Esophagus (tissue), 2 donors: ENCODE data around the gene MYO6. TPM values are rescaled to one million over a fixed set of nuclear protein-coding genes. Genes with fewer than 3 reads are reported as not detected.

Experiments
- H3K27ac ChIP-seq, 2 donors: one replicate each; pipeline ENCODE4 v1.5.1; 2013; ENCODE audit warnings: low read depth in 2 of 2, mild to moderate bottlenecking in 2 of 2, inconsistent platforms in 1 of 2, low read length in 1 of 2, moderate library complexity in 1 of 2
- H3K27me3 ChIP-seq, 2 donors: one replicate each; pipeline ENCODE4 v1.6.1; 2013; ENCODE audit warnings: low read length in 2 of 2, control low read depth in 1 of 2, mild to moderate bottlenecking in 1 of 2; ENCODE audit not compliant: insufficient read depth in 2 of 2, control insufficient read depth in 1 of 2
- H3K36me3 ChIP-seq, 2 donors: one replicate each; pipeline ENCODE4 v1.6.1; 2013; ENCODE audit warnings: low read length in 1 of 2; ENCODE audit not compliant: control insufficient read depth in 2 of 2, insufficient read depth in 2 of 2
- H3K4me1 ChIP-seq, 2 donors: one replicate each; pipeline ENCODE4 v1.6.1; 2013; ENCODE audit warnings: low read length in 1 of 2; ENCODE audit not compliant: control insufficient read depth in 2 of 2, insufficient read depth in 2 of 2
- H3K4me3 ChIP-seq, 2 donors: one replicate each; pipeline ENCODE4 v1.5.1; 2013; ENCODE audit warnings: low read length in 2 of 2, mild to moderate bottlenecking in 2 of 2, low read depth in 1 of 2, moderate library complexity in 1 of 2
- H3K9me3 ChIP-seq, 2 donors: one replicate each; pipeline ENCODE4 v1.6.1; 2013; ENCODE audit warnings: mild to moderate bottlenecking in 2 of 2, low read depth in 1 of 2, low read length in 1 of 2, moderate library complexity in 1 of 2; ENCODE audit not compliant: control insufficient read depth in 2 of 2, insufficient read depth in 1 of 2
- WGBS, 2 donors: extraction: QIAGEN DNeasy Blood & Tissue Kit; methylation state at CpG; one replicate each; pipeline ENCODE4 v1.1.7; 2013; 5-methylcytosine and 5-hydroxymethylcytosine counted together
- polyA plus RNA-seq, 2 donors: library from polyadenylated mRNA; stranded (reverse); fragments of 200-250 nt; gene quantifications; one replicate each; pipeline ENCODE4 v1.2.3, GENCODE V29; 2013
- donor health status: healthy with polysubstance abuse.
- donor health status: Bipolar disorder and iron deficiency.

The MYO6 gene
- polyA plus RNA-seq, 2 donors: 26.8 to 53.1 TPM

DNA sequence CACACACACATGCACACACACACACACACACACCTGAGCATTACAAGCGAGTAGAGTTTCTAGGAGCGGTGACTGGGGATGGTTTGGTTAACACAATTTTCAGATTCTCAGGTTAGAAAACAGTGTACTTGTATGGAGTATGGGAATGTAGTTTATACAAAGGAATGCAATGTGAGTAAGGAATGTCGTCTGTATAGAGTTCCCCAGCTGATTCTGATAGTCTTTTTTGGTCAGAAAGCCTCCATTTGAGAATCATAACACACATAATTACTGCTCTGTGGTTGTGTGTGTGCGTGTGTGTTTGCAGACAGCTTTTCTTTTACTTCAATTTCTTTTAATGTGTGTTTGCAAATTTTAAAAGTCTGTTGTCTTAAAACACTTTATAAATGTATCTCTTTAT is 93.2 kb downstream of the MYO6 start:
- H3K27me3 ChIP-seq: no peaks in the 10 kb centered on the region
- H3K27ac ChIP-seq: no peak overlapping the region
- H3K36me3 ChIP-seq: peaks cover 0 to 2% of the 10 kb centered on the region in 2 donors
- no peaks in the 10 kb centered on the region for H3K9me3 ChIP-seq
- H3K4me3 ChIP-seq: no peak overlapping the region
- no peaks in the 10 kb centered on the region for H3K4me1 ChIP-seq
- WGBS, 2 donors: 88 to 89% methylated on average over 4 of the region's 4 CpGs

DNA sequence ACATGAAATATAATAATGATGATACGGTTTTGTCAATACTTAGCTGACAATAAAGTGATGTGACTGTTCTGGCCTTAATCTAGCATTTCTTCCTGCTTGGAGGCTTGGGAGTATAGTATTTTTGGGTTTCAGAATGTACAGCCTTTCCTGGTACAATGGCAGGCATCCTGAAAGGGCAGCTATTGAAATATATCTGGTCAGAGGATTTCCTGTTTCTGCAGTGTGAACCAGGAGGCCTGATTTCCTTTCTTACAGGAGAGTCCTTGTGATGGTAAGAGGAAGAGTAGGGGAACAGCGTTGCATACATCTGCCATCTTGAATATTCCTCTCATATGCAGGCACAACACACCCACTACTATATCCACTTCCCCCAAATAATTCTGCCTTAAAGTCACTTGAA is 93.7 kb downstream of the MYO6 start:
- peaks cover 0 to 2% of the 10 kb centered on the region in 2 donors for H3K36me3 ChIP-seq
- no peaks in the 10 kb centered on the region for H3K27me3 ChIP-seq
- H3K4me3 ChIP-seq: no peak overlapping the region
- no peak overlapping the region for H3K27ac ChIP-seq
- no peaks in the 10 kb centered on the region for H3K4me1 ChIP-seq
- H3K9me3 ChIP-seq: no peaks in the 10 kb centered on the region
- 80 to 85% methylated on average over 2 of the region's 2 CpGs for WGBS, 2 donors

DNA sequence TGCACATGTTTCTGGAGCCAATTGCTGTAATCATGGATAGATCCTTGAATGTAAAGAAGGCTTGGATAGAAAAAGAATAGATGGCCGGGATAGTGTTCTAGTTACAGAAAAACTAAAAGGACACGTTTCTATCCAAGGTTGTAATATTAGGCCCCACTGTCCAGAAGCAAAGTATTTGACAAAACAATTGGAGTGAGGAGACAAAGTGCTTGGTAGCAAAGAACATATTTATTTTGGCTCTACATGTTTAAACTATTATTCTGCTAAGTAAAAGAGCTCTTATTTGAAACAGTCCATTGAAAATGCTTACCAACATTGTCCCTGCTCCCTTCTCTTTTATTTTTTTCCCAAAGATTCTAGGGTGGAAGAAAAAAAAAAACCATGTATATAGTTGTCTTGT is 94.4 kb downstream of the MYO6 start:
- Histone ChIP-seq H3K27ac (no peak overlapping the region), H3K36me3 (peaks cover 0 to 2% of the 10 kb centered on the region in 2 donors), H3K4me1 (no peaks in the 10 kb centered on the region), H3K4me3 (no peak overlapping the region), H3K27me3 (no peaks in the 10 kb centered on the region), H3K9me3 (no peaks in the 10 kb centered on the region)
- WGBS, 2 donors: 64 to 69% methylated on average over 2 of the region's 2 CpGs

DNA sequence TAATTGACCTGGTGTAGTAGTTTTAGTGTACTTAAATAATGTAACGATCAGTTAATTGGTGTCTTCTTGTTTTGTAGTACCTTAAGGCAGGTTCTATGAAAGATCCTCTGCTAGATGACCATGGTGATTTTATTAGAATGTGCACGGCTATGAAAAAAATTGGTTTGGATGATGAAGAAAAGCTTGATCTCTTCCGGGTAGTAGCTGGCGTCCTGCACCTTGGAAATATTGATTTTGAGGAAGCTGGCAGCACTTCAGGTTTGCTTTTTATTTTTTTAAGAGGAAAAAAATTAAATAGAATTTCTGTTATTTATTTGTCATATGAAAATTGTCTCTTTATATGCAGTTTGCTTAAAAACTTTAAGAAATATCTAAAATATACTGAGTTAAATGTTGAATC is 99.2 kb downstream of the MYO6 start:
- Histone ChIP-seq H3K9me3 (no peaks in the 10 kb centered on the region), H3K27me3 (no peaks in the 10 kb centered on the region), H3K4me3 (no peak overlapping the region), H3K27ac (no peak overlapping the region), H3K4me1 (no peaks in the 10 kb centered on the region), H3K36me3 (no peaks in the 10 kb centered on the region)
- 77 to 89% methylated on average over 4 of the region's 4 CpGs for WGBS, 2 donors

DNA sequence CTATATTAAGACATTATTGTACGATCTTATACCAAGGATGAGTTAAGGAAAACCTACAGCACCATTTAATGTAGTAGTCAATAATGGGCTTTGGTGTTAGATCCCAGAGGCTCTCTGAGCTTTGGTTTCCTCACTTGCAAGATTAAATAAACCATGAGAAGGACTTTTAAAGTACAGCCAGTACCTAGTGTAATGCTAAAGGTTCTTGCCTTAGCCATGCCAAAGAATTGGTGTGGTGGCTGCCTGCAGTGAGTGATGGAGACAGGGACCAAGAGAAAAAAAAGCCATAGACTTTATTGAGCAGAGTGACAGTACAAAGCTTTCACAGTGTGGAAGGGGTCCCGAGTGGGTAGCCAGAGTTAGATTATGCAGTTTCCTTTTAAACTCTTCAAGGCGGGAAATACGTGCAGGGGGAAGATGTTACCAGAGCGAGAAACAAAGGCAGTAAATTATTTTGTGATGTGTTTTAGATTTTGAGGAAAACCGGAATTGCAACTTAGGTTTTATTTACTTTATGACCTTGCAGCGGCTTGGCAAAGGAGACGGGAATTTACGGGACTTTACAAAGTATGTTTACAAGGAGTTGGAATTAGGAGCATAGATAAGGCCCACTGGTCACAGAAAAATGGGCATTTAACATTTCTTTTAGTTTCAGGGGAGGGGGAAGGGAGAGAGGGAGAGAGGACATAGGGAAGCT is 100.4 kb downstream of the MYO6 start:
- H3K4me3 ChIP-seq: no peak overlapping the region
- H3K27ac ChIP-seq: no peak overlapping the region
- no peaks in the 10 kb centered on the region for H3K27me3 ChIP-seq
- WGBS, 2 donors: 35 to 42% methylated on average over 9 of the region's 9 CpGs
- no peaks in the 10 kb centered on the region for H3K36me3 ChIP-seq
- no peaks in the 10 kb centered on the region for H3K4me1 ChIP-seq
- H3K9me3 ChIP-seq: no peaks in the 10 kb centered on the region

DNA sequence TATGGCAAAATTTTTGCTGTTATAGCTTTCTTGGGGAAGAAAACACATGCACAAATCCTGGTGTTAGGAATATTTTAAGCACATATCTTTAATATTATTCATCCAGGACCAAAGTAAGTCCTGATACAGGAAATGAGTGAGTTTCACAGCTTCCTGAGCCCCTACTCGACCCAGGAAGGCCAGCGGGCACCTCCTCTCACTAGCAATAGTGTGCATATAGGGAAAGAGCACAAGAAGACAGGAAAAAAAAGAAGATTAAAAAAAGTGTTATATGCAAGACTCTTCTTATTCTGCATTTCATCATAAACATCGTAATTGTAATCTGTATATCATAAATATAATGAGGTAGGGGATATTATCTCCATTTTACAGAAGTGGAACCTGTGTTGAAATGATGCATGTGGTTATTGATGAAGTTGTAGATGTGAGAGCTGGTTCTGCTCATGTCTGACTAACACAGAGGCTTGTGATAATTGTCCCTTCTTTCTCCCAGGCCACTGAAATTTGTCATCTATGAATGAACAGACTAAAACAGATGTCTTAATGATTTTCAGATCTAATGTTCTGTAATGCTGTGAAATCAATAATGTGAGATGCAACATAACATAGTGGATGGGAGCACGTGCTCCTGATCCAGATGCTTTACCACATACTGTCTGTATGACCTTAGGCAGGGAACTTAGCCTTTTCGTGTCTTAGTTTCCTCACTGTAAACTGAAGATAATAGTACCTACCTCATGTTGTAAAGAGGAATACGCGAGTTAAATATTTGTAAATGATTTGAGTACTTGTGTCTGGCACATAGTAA is 101.2 kb downstream of the MYO6 start:
- Histone ChIP-seq H3K36me3 (no peaks in the 10 kb centered on the region), H3K4me1 (no peaks in the 10 kb centered on the region), H3K27me3 (no peaks in the 10 kb centered on the region), H3K4me3 (no peak overlapping the region), H3K27ac (no peak overlapping the region), H3K9me3 (no peaks in the 10 kb centered on the region)
- WGBS, 2 donors: 69 to 78% methylated on average over 7 of the region's 7 CpGs

DNA sequence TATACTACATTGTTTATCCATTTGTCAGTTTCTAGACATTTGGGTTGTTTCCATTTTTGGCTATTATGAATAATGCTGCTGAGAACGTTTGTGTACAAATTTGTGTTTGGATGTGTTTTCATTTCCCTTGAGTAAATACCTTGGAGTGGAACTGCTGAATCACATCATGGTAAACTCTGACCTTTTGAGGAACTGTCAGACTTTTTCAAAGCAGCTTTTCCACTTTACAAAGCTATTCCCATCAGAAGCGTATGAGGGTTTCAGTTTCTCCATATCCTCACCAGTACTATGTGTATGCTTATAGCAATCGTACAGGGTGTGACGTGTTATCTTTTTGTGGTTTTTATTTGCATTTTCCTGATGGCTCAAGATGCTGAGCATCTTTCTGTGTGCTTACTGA is 103.7 kb downstream of the MYO6 start:
- H3K27ac ChIP-seq: no peak overlapping the region
- no peak overlapping the region for H3K4me3 ChIP-seq
- WGBS, 2 donors: 59 to 66% methylated on average over 4 of the region's 4 CpGs
- H3K4me1 ChIP-seq: no peaks in the 10 kb centered on the region
- no peaks in the 10 kb centered on the region for H3K27me3 ChIP-seq
- no peaks in the 10 kb centered on the region for H3K9me3 ChIP-seq
- H3K36me3 ChIP-seq: peaks cover 0 to 2% of the 10 kb centered on the region in 2 donors

DNA sequence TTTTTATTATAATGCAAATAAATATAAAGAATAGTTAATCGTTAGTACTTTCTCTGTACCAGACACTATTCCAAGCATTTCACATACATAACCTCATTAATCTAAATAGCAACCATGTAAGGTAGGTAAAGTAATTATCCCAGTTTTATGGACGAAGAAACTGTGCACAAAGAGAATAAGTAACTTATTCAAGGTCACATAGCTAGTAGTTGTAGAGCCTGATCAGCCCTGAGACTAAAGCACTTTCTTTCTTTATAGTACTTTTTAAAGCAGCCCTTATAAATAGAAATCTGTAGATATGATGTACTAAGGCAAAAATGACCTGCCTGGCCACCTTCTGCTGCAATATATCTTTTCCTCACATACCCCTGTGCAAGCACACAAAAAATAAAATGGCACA is 104.8 kb downstream of the MYO6 start:
- Histone ChIP-seq H3K9me3 (no peaks in the 10 kb centered on the region), H3K4me1 (no peaks in the 10 kb centered on the region), H3K27ac (no peak overlapping the region), H3K27me3 (no peaks in the 10 kb centered on the region), H3K36me3 (peaks cover 0 to 2% of the 10 kb centered on the region in 2 donors), H3K4me3 (no peak overlapping the region)
- 67 to 87% methylated on average over 2 of the region's 2 CpGs for WGBS, 2 donors

DNA sequence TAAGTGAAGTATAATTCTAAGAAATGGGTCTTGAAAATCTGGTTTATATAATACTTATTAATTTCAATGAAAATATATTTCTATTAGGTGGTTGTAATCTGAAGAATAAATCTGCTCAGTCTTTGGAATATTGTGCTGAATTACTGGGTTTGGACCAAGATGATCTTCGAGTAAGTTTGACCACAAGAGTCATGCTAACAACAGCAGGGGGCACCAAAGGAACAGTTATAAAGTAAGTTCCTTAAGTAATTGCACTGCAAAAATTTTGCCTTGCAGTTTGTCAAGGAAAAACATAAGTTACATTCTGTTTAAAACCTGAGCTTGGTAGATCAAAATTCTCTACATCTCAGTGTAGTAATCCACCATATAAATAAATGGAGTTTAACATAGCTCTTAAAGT is 106.0 kb downstream of the MYO6 start:
- 16 to 18% methylated on average over 1 of the region's 1 CpG for WGBS, 2 donors
- no peak overlapping the region for H3K4me3 ChIP-seq
- H3K9me3 ChIP-seq: no peaks in the 10 kb centered on the region
- H3K27me3 ChIP-seq: no peaks in the 10 kb centered on the region
- H3K4me1 ChIP-seq: no peaks in the 10 kb centered on the region
- no peak overlapping the region for H3K27ac ChIP-seq
- H3K36me3 ChIP-seq: peaks cover 2 to 3% of the 10 kb centered on the region in 2 donors

DNA sequence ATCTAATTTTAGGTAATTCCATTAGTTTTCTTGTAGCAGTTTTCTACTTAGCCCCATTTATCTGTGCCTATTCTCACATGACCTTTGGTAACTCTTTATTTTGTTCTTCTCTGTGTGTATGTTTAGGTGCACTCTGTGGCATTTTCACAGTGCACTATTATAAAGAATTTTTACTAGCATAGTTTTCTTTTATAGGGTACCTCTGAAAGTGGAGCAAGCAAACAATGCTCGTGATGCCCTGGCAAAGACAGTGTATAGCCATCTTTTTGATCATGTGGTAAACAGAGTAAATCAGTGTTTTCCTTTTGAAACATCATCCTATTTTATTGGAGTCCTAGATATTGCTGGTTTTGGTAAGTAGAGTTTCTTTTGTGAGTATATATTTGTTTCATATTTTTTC is 107.9 kb downstream of the MYO6 start:
- Histone ChIP-seq H3K4me3 (no peak overlapping the region), H3K27ac (no peak overlapping the region), H3K4me1 (no peaks in the 10 kb centered on the region), H3K27me3 (no peaks in the 10 kb centered on the region), H3K9me3 (no peaks in the 10 kb centered on the region), H3K36me3 (peaks cover 2 to 5% of the 10 kb centered on the region in 2 donors)
- 86% methylated on average over 1 of the region's 1 CpG for WGBS, 2 donors
